Astrocyte (in vitro differentiated cells and primary cell): Measurements from ENCODE around the gene WASHC3. TPM values are rescaled to one million over a fixed set of nuclear protein-coding genes. Genes with fewer than 3 reads are reported as not detected.

Source experiments
- DNase-seq: peaks from one replicate; pipeline ENCODE4 v3.0.0-alpha.2; 2010; ENCODE audit warnings: low read depth
- FAIRE-seq: peaks from 2 replicates; lab custom pipeline; 2011; peaks lifted over from hg19 to GRCh38; lab: Jason Lieb, UNC
- H2AFZ ChIP-seq: 2 replicates; pipeline ENCODE4 v1.6.0; 2012; ENCODE audit warnings: low read depth, low read length, inconsistent platforms
- H3K27ac ChIP-seq: 2 replicates; pipeline ENCODE4 v1.5.1; 2011; ENCODE audit warnings: low read depth, low read length, inconsistent platforms
- H3K27me3 ChIP-seq: 2 replicates; pipeline ENCODE4 v1.6.0; 2011; ENCODE audit warnings: low read length, inconsistent platforms; ENCODE audit not compliant: insufficient read depth
- H3K36me3 ChIP-seq: 2 replicates; pipeline ENCODE4 v1.5.1; 2011; ENCODE audit warnings: low read length, inconsistent platforms; ENCODE audit not compliant: insufficient read depth
- H3K4me1 ChIP-seq: 2 replicates; pipeline ENCODE4 v1.5.1; 2011; ENCODE audit warnings: low read length, inconsistent platforms; ENCODE audit not compliant: insufficient read depth
- H3K4me2 ChIP-seq: 2 replicates; pipeline ENCODE4 v1.6.0; 2012; ENCODE audit warnings: low read length, inconsistent platforms
- H3K4me3 ChIP-seq: 2 replicates; pipeline ENCODE4 v1.5.1; 2011; ENCODE audit warnings: low read depth, mild to moderate bottlenecking, low read length, inconsistent platforms; ENCODE audit not compliant: insufficient read depth
- H3K79me2 ChIP-seq: 2 replicates; pipeline ENCODE4 v1.6.0; 2012; ENCODE audit warnings: mild to moderate bottlenecking, low read length, inconsistent platforms; ENCODE audit not compliant: insufficient read depth
- H3K9ac ChIP-seq: 2 replicates; pipeline ENCODE4 v1.6.0; 2012; ENCODE audit warnings: mild to moderate bottlenecking, low read length, inconsistent platforms
- H3K9me3 ChIP-seq: 2 replicates; pipeline ENCODE4 v1.5.1; 2012; ENCODE audit warnings: low read depth, mild to moderate bottlenecking, low read length, inconsistent platforms; ENCODE audit not compliant: insufficient read depth
- H4K20me1 ChIP-seq: 2 replicates; pipeline ENCODE4 v1.6.0; 2012; ENCODE audit warnings: low read length, inconsistent platforms; ENCODE audit not compliant: insufficient read depth
- H3K27ac Mint-ChIP-seq: one replicate; pipeline ENCODE4 v1.8.0; 2021; ENCODE audit warnings: mild to moderate bottlenecking, mixed read lengths; ENCODE audit not compliant: unreplicated experiment
- H3K27me3 Mint-ChIP-seq: one replicate; pipeline ENCODE4 v1.8.0; 2021; ENCODE audit warnings: low read depth, mixed read lengths; ENCODE audit not compliant: unreplicated experiment
- H3K36me3 Mint-ChIP-seq: one replicate; pipeline ENCODE4 v1.8.0; 2021; ENCODE audit warnings: low read depth, mixed read lengths; ENCODE audit not compliant: unreplicated experiment
- H3K4me1 Mint-ChIP-seq: one replicate; pipeline ENCODE4 v1.8.0; 2021; ENCODE audit warnings: low read depth, mixed read lengths; ENCODE audit not compliant: unreplicated experiment
- H3K4me3 Mint-ChIP-seq: one replicate; pipeline ENCODE4 v1.8.0; 2021; ENCODE audit warnings: mild to moderate bottlenecking, moderate library complexity, mixed read lengths; ENCODE audit not compliant: unreplicated experiment
- H3K9me3 Mint-ChIP-seq: one replicate; pipeline ENCODE4 v1.8.0; 2021; ENCODE audit warnings: mild to moderate bottlenecking, mixed read lengths; ENCODE audit not compliant: unreplicated experiment
- EZH2 ChIP-seq: IDR thresholded peaks from 2 replicates; pipeline ENCODE4 v1.6.1; 2012; ENCODE audit warnings: mild to moderate bottlenecking, low read length, inconsistent platforms; ENCODE audit not compliant: insufficient read depth
- total RNA-seq: library from RNA; stranded (reverse); gene quantifications from 2 replicates; pipeline ENCODE4 v1.2.1, GENCODE V29; 2021
- TF ChIP-seq, protein P1 (sequence below): IDR thresholded peaks from 2 replicates; pipeline ENCODE4 v1.5.1; 2011; ENCODE audit warnings: low read depth, mild to moderate bottlenecking, inconsistent platforms, low read length, moderate library complexity; ENCODE audit not compliant: insufficient read depth

The WASHC3 gene
- total RNA-seq, 1 donor from 2014 or later, result 22.6 TPM

GRCh38 chr12:101966496-101966895 lies 95.3 kb downstream of the WASHC3 start:
- FAIRE-seq, result no peak
- Histone ChIP-seq H3K9ac (no peak overlapping the region), H3K36me3 (no peaks in the 10 kb centered on the region), H3K27me3 (no peaks in the 10 kb centered on the region), H3K9me3 (no peaks in the 10 kb centered on the region), H3K27ac (no peak overlapping the region), H3K79me2 (no peaks in the 10 kb centered on the region), H3K4me1 (no peaks in the 10 kb centered on the region), H2AFZ (no peak overlapping the region), H3K4me2 (no peak overlapping the region), H3K4me3 (no peak overlapping the region), H4K20me1 (no peaks in the 10 kb centered on the region)
- no peak overlapping the region for H3K4me3 Mint-ChIP-seq
- H3K27ac Mint-ChIP-seq, result no peak overlapping the region
- no peak for DNase-seq
- no peaks in the 10 kb centered on the region for H3K36me3 Mint-ChIP-seq
- H3K27me3 Mint-ChIP-seq, result peaks cover 2% of the 10 kb centered on the region
- H3K9me3 Mint-ChIP-seq, result no peaks in the 10 kb centered on the region
- no peak for TF ChIP-seq EZH2
- no peaks in the 10 kb centered on the region for H3K4me1 Mint-ChIP-seq

DNA sequence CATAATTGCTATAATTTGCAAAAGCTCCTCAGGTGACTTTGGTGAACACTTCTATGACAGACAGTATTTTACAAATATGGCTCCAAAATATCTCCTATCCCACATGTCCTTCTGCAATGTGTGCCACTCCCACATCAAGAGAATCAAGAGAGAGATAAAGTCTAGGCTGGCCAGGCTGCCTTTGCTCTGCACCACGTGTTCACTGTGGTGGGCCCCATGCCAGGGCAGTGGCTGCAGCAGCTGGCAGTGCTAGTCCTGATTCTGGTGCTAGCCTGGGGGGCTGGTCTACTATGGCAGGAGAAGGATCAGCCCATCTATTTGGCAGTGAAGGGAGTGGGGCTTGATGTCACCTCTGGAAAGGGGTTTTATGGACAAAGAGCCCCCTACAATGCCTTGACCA lies 98.1 kb downstream of the WASHC3 start:
- no peak overlapping the region for H3K4me2 ChIP-seq
- no peaks in the 10 kb centered on the region for H3K36me3 ChIP-seq
- TF ChIP-seq EZH2, result no peak
- TF ChIP-seq, protein P1, sequence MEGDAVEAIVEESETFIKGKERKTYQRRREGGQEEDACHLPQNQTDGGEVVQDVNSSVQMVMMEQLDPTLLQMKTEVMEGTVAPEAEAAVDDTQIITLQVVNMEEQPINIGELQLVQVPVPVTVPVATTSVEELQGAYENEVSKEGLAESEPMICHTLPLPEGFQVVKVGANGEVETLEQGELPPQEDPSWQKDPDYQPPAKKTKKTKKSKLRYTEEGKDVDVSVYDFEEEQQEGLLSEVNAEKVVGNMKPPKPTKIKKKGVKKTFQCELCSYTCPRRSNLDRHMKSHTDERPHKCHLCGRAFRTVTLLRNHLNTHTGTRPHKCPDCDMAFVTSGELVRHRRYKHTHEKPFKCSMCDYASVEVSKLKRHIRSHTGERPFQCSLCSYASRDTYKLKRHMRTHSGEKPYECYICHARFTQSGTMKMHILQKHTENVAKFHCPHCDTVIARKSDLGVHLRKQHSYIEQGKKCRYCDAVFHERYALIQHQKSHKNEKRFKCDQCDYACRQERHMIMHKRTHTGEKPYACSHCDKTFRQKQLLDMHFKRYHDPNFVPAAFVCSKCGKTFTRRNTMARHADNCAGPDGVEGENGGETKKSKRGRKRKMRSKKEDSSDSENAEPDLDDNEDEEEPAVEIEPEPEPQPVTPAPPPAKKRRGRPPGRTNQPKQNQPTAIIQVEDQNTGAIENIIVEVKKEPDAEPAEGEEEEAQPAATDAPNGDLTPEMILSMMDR, result no peak
- Mint-ChIP-seq H3K36me3 (no peaks in the 10 kb centered on the region), H3K4me3 (no peak overlapping the region), H3K4me1 (no peaks in the 10 kb centered on the region), H3K9me3 (no peaks in the 10 kb centered on the region), H3K27me3 (peaks cover 2% of the 10 kb centered on the region), H3K27ac (no peak overlapping the region)
- H3K27ac ChIP-seq, result no peak overlapping the region
- H3K79me2 ChIP-seq, result no peaks in the 10 kb centered on the region
- H4K20me1 ChIP-seq, result no peaks in the 10 kb centered on the region
- H3K9ac ChIP-seq, result no peak overlapping the region
- no peaks in the 10 kb centered on the region for H3K4me1 ChIP-seq
- H3K9me3 ChIP-seq, result no peaks in the 10 kb centered on the region
- DNase-seq (no peak), FAIRE-seq (no peak)
- no peak overlapping the region for H3K4me3 ChIP-seq
- H3K27me3 ChIP-seq, result no peaks in the 10 kb centered on the region
- H2AFZ ChIP-seq, result no peak overlapping the region

Other genes with a start within 250 kb of the WASHC3 start
- 43.7 and 43.8 TPM in 2 replicates for gene GNPTAB, start 231.0 kb downstream of the WASHC3 start, total RNA-seq
- gene DRAM1, start 184.4 kb downstream of the WASHC3 start, total RNA-seq, result 18.0 and 20.4 TPM in 2 replicates
- 23.1 and 27.2 TPM in 2 replicates for gene NUP37, start 58.1 kb upstream of the WASHC3 start, total RNA-seq
- gene PARPBP, start 58.2 kb upstream of the WASHC3 start, total RNA-seq, result 4.5 and 5.8 TPM in 2 replicates
- not detected in 2 replicates for gene PMCH, start 135.8 kb upstream of the WASHC3 start, total RNA-seq